ENCODE results near the gene RLBP1. TPM values are rescaled to one million over a fixed set of nuclear protein-coding genes. Genes with fewer than 3 reads are reported as not detected.

Gene RLBP1
- total RNA-seq, 2 donors from 2014 or later, result not detected

DNA sequence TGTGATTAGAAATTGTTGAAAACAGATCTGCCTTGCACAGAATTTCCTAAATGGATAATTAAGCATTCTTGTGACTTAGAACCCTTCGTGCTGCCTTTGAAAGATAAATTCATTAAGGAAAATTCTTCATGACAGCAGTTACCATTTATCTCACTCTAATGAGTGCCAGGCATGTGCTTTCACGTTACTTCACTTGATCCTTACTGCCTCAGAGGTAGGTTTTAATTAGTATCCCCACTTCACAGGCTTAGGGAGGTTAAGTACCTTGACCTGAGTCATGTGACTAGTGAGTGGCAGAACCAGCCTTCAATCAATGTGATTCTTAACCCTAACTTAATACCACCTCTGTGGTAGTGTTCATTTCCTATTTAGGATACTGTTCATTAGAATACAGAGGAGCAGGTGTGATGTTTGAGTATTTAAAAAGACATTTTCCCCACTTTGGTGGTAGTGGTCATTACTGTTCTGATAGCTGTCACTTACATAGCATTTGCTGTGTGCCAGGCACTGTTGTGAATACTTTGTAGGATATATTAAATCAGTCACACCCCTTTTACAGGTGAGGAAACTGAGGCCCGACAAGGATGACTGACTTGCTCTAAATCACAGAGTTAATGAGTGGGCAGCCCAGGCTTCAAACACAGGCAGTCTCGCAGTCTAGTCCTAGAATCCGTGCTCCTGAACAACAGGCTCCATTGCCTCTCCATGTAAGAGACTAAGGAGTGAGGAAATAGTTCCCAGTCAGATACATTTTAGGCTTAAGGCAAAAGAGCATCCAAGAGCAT, 57.9 kb downstream of the RLBP1 start:
- intact Hi-C loops (cut with DNase I), result no loop called here
- no peak for DNase-seq
- no peak for ATAC-seq

DNA sequence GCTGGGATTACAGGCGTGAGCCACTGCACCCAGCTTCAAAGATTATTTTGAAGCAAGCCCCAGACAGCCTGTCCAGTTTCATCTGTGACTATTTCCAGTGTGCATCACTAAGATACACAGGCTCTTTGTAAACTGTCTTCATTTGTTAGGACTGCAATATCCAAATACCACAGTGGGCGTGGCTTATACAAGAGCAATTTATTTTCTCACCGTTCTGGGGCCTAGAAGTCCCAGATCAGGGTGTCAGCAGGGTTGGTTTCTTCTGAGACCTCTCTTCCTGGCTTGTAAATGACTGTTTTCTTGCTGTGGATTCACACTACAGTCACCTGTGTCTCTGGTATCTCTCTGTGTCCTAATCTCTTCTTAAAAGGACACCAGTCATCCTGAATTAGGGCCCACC, 59.7 kb downstream of the RLBP1 start:
- ATAC-seq (no peak), DNase-seq (no peak)
- intact Hi-C loops (cut with DNase I), result no loop called here

Other genes with a start within 250 kb of the RLBP1 start
- 100 to 1,000 TPM in 1 of 2 donors, 10 to 100 TPM in 1; 91.6 to 208 TPM for gene ABHD2, start 133.1 kb downstream of the RLBP1 start, total RNA-seq
- 1 to 10 TPM; 4.8 TPM for gene FANCI, start 22.4 kb upstream of the RLBP1 start, total RNA-seq
- 10 to 100 TPM; 35.3 to 39.3 TPM for gene POLG, start 113.2 kb upstream of the RLBP1 start, total RNA-seq

Data from left cardiac atrium (tissue), 4 donors.